Sigmoid colon (tissue), 4 donors: ENCODE results near the gene RASAL2.

Experiments used
- CTCF ChIP-seq, 4 experiments: fragments of 450-650 bp in 3 of 4; fragments of 200-600 bp in 1 of 4; IDR thresholded peaks; one replicate each; pipeline ENCODE4 v1.5.1; 2016 to 2019; ENCODE audit warnings: antibody characterized with exemption in 4 of 4, mild to moderate bottlenecking in 3 of 4, moderate library complexity in 2 of 4
- EP300 ChIP-seq, 4 donors: sonication (generic); formaldehyde crosslinking; IDR thresholded peaks; one replicate each; pipeline ENCODE4 v1.6.1; 2017; ENCODE audit warnings: antibody characterized with exemption in 4 of 4
- POLR2A ChIP-seq, 2 donors: fragments of 450-650 bp; IDR thresholded peaks; one replicate each; pipeline ENCODE4 v1.6.1; 2016; ENCODE audit warnings: antibody characterized with exemption in 2 of 2, mild to moderate bottlenecking in 2 of 2, moderate library complexity in 2 of 2
- POLR2AphosphoS5 ChIP-seq, 4 donors: sonication (generic); formaldehyde crosslinking; IDR thresholded peaks; one replicate each; pipeline ENCODE4 v1.6.1; 2017; ENCODE audit warnings: antibody characterized with exemption in 4 of 4

GRCh38 chr1:178096421-178096820 lies 2.5 kb downstream of the RASAL2 start:
- TF ChIP-seq POLR2A (IDR thresholded peaks at IDR 0.05) (no peak), EP300 (IDR thresholded peaks at IDR 0.05) (no peak), CTCF (IDR thresholded peaks at IDR 0.05) (no peak), POLR2AphosphoS5 (IDR thresholded peaks at IDR 0.05) (no peak)
